ENCODE data around the gene COL27A1.
A peak's percentile ranks its signal among the peaks of the same experiment; 100 is the strongest.

The COL27A1 gene

DNA sequence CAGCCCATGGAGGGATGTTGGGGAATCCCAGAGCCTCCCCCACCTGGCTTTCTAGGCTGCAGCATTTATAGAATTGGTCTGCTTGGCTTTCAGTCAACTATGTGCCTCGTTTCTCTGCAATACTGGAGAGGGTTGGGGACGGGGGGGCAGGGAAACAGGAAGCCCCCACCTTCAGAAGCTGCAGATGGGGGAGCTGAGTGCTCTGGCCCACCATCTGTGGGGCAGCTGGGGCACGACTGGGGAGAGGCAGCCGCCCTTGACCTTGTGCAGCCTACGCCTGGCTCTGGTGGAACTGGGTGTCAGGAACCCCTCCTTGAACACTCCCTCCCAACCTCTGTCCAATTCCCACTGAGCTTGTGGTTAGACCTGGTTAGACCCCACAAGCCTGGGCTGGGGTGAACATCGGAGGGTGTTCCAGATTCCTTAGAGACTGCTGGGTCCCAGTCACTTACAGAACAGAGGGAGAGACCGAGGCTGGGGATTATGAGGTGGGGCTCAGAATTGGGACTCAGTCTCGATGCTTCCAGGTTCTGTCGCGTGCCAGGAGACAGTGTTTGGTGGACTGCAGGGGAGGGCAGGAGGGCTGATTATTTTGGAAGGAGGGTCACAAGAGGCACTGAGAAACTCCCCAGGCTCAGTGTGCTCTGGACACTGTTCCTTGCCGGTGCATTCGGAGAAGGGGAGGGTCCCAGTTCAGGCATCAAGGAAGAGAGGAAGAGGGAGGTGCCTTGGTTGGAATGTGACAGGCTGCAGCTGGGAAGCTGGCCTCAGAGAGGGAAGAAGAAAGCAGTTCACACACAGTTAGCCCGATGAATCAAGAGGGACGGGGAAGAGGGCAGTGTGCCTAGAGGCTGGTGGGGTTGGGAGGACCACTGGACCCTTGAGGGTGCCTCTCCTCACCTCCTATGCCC lies 25.6 kb downstream of the COL27A1 start:
- no peak overlapping the region for H3K4me3 ChIP-seq (replicated peaks; ENCODE audit: low read depth, low read length)
- TF ChIP-seq, protein P1, sequence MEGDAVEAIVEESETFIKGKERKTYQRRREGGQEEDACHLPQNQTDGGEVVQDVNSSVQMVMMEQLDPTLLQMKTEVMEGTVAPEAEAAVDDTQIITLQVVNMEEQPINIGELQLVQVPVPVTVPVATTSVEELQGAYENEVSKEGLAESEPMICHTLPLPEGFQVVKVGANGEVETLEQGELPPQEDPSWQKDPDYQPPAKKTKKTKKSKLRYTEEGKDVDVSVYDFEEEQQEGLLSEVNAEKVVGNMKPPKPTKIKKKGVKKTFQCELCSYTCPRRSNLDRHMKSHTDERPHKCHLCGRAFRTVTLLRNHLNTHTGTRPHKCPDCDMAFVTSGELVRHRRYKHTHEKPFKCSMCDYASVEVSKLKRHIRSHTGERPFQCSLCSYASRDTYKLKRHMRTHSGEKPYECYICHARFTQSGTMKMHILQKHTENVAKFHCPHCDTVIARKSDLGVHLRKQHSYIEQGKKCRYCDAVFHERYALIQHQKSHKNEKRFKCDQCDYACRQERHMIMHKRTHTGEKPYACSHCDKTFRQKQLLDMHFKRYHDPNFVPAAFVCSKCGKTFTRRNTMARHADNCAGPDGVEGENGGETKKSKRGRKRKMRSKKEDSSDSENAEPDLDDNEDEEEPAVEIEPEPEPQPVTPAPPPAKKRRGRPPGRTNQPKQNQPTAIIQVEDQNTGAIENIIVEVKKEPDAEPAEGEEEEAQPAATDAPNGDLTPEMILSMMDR (IDR thresholded peaks at IDR 0.05; ENCODE audit: low read depth, low read length, missing control alignments) = no peak
- DNase-seq (ENCODE audit: extremely low read depth, low read depth) = peak; percentile 45

- H3K4me3 ChIP-seq (replicated peaks; ENCODE audit: low read depth, low read length) = no peak overlapping the region
- no peak for DNase-seq (ENCODE audit: extremely low read depth, low read depth)
- TF ChIP-seq, protein P1 (IDR thresholded peaks at IDR 0.05; ENCODE audit: low read depth, low read length, missing control alignments) = no peak
Measured at GRCh38 chr9:114181607-114182409, 26.5 kb downstream of the COL27A1 start.

- no peak overlapping the region for H3K4me3 ChIP-seq (replicated peaks; ENCODE audit: low read depth, low read length)
- TF ChIP-seq, protein P1 (IDR thresholded peaks at IDR 0.05; ENCODE audit: low read depth, low read length, missing control alignments) = no peak
- DNase-seq (ENCODE audit: extremely low read depth, low read depth) = no peak
Measured at GRCh38 chr9:114183006-114183405, 27.7 kb downstream of the COL27A1 start.

DNA sequence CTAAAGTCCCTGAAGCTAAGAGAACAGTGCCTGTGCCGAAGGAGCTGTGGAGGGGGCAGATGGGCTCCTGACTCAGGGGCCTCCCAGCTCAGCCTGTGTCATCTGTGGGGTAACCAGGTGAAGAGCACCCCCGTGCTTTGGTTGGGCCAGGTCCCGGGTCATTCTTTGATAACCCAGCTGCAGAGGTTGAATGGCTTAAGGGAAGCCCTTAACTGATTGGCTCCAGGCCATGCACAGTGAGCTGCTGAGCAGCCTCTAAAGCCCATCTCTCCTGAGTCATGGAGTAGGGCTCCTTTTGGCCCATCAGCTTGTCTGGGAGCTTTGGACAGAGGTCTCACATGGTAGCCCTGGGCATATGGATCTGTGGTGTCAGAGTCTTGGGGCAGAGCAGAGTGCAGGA lies 28.7 kb downstream of the COL27A1 start:
- H3K4me3 ChIP-seq (replicated peaks; ENCODE audit: low read depth, low read length) = no peak overlapping the region
- TF ChIP-seq, protein P1 (IDR thresholded peaks at IDR 0.05; ENCODE audit: low read depth, low read length, missing control alignments) = no peak
- no peak for DNase-seq (ENCODE audit: extremely low read depth, low read depth)

GRCh38 chr9:114184866-114185265 lies 29.5 kb downstream of the COL27A1 start:
- TF ChIP-seq, protein P1 (IDR thresholded peaks at IDR 0.05; ENCODE audit: low read depth, low read length, missing control alignments) = no peak
- DNase-seq (ENCODE audit: extremely low read depth, low read depth) = no peak
- no peak overlapping the region for H3K4me3 ChIP-seq (replicated peaks; ENCODE audit: low read depth, low read length)

- DNase-seq (ENCODE audit: extremely low read depth, low read depth) = no peak
- H3K4me3 ChIP-seq (replicated peaks; ENCODE audit: low read depth, low read length) = no peak overlapping the region
- TF ChIP-seq, protein P1 (IDR thresholded peaks at IDR 0.05; ENCODE audit: low read depth, low read length, missing control alignments) = no peak
Measured at GRCh38 chr9:114185570-114186490, 30.5 kb downstream of the COL27A1 start.

All from HFF-Myc (cell line).